ENCODE data around the gene DPM1.
A peak's percentile ranks its signal among the peaks of the same experiment; 100 is the strongest.
"Not testable (repeated sequence)": the region's sequence is repeated elsewhere in the genome, so short reads cannot be mapped to it uniquely, and the experiment has no call there.

The DPM1 gene

GRCh38 chr20:50980071-50980681 is 21.8 kb upstream of the DPM1 start:
- peak; percentile 99 for DNase-seq (ENCODE audit: low read depth)

GRCh38 chr20:50978533-50978932 is 20.2 kb upstream of the DPM1 start:
- not testable (repeated sequence) for DNase-seq (ENCODE audit: low read depth)

- DNase-seq (ENCODE audit: low read depth) = no peak
These were observed 19.0 kb upstream of the DPM1 start for GRCh38 chr20:50977066-50978021.

GRCh38 chr20:50975701-50976330 is 17.5 kb upstream of the DPM1 start:
- no peak for DNase-seq (ENCODE audit: low read depth)

GRCh38 chr20:50969912-50970311 is 11.6 kb upstream of the DPM1 start:
- DNase-seq (ENCODE audit: low read depth) = no peak

GRCh38 chr20:50969435-50969834 is 11.1 kb upstream of the DPM1 start:
- DNase-seq (ENCODE audit: low read depth) = no peak

GRCh38 chr20:50968289-50968688 is 10.0 kb upstream of the DPM1 start:
- no peak for DNase-seq (ENCODE audit: low read depth)

- no peak for DNase-seq (ENCODE audit: low read depth)
These were observed 9.3 kb upstream of the DPM1 start for GRCh38 chr20:50967586-50967985.

GRCh38 chr20:50959543-50960126 is 1.3 kb upstream of the DPM1 start:
- DNase-seq (ENCODE audit: low read depth) = no peak

- peak; percentile 61 for DNase-seq (ENCODE audit: low read depth)
These were observed 547 bp upstream of the DPM1 start, which contains the start of gene MOCS3 for GRCh38 chr20:50958615-50959542. MOCS3 (plus strand) TSS chr20:50958818; CDS start chr20:50958843, 25 bp downstream.

GRCh38 chr20:50957276-50957675 is 1.1 kb downstream of the DPM1 start:
- DNase-seq (ENCODE audit: low read depth) = no peak

GRCh38 chr20:50953821-50954220 is 4.5 kb downstream of the DPM1 start:
- DNase-seq (ENCODE audit: low read depth) = no peak

- no peak for DNase-seq (ENCODE audit: low read depth)
These were observed 5.1 kb downstream of the DPM1 start for GRCh38 chr20:50953196-50953595.

GRCh38 chr20:50948132-50948785 is 10.1 kb downstream of the DPM1 start:
- DNase-seq (ENCODE audit: low read depth) = no peak

- DNase-seq (ENCODE audit: low read depth) = no peak
These were observed 15.3 kb downstream of the DPM1 start for GRCh38 chr20:50943069-50943468.

- no peak for DNase-seq (ENCODE audit: low read depth)
These were observed 24.7 kb downstream of the DPM1 start for GRCh38 chr20:50933589-50933988.

GRCh38 chr20:50932691-50933280 is 25.5 kb downstream of the DPM1 start:
- no peak for DNase-seq (ENCODE audit: low read depth)

- no peak for DNase-seq (ENCODE audit: low read depth)
These were observed 26.3 kb downstream of the DPM1 start for GRCh38 chr20:50932016-50932485.

GRCh38 chr20:50931306-50932015 is 26.9 kb downstream of the DPM1 start, which contains the start of gene ADNP:
ADNP (minus strand) TSS chr20:50931437; CDS start chr20:50903996, 27,441 bp downstream.
- DNase-seq (ENCODE audit: low read depth) = no peak

GRCh38 chr20:50930976-50931305 is 27.4 kb downstream of the DPM1 start:
- no peak for DNase-seq (ENCODE audit: low read depth)
